ENCODE measurements around the gene OR2AE1. TPM values are rescaled to one million over a fixed set of nuclear protein-coding genes. Genes with fewer than 3 reads are reported as not detected.
A peak's percentile ranks its signal among the peaks of the same experiment; 100 is the strongest.

OR2AE1 gene

DNA sequence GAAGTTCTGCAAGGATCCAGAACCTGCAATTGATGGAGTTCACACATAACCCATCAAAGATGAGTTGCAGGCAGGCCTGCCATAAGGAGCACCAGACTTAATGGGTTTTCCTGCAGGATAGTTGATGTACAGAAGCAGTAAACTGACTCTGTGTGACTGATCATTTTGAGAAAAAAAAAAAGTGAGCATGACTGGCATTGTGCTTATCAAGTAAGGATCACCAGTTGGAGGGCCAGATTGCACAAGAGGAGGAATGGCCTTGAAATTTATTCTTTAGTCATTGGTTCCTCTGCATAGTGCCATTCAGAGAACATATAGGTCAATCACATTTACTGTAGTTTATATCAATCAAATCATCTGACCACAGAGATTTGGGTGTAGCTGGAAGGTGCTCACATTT is 45.2 kb downstream of the OR2AE1 start:
- Histone ChIP-seq H2AK5ac (ENCODE audit: low read length) (no peak overlapping the region), H3K79me2 (ENCODE audit: control insufficient read depth, insufficient read depth, low read length) (no peaks in the 10 kb centered on the region), H2BK5ac (ENCODE audit: low read length) (no peak overlapping the region), H3K4me3 (ENCODE audit: low read length) (no peak overlapping the region), H3K27me3 (ENCODE audit: insufficient read depth, low read length, poor library complexity) (no peaks in the 10 kb centered on the region), H3K4ac (ENCODE audit: low read depth, low read length) (no peak overlapping the region), H3K27ac (ENCODE audit: low read depth, low read length) (peak overlapping the region; percentile 8), H3K4me2 (ENCODE audit: low read length) (no peak overlapping the region), H3K18ac (ENCODE audit: low read length) (no peak overlapping the region), H3K4me1 (ENCODE audit: control insufficient read depth, low read depth, low read length) (peaks cover 10% of the 10 kb centered on the region), H2BK15ac (replicated peaks; ENCODE audit: low read depth) (no peak overlapping the region), H4K5ac (ENCODE audit: low read length) (no peak overlapping the region), H3K23ac (ENCODE audit: low read length) (no peak overlapping the region), H3K36me3 (ENCODE audit: control insufficient read depth, insufficient read depth, low read length) (no peaks in the 10 kb centered on the region), H4K8ac (ENCODE audit: low read depth, low read length) (no peak overlapping the region), H3K9ac (ENCODE audit: low read length) (no peak overlapping the region), H3K56ac (ENCODE audit: low read length) (no peak overlapping the region), H3K79me1 (ENCODE audit: low read length) (no peaks in the 10 kb centered on the region), H2BK120ac (ENCODE audit: low read depth, low read length) (no peak overlapping the region)
- no peak for DNase-seq

DNA sequence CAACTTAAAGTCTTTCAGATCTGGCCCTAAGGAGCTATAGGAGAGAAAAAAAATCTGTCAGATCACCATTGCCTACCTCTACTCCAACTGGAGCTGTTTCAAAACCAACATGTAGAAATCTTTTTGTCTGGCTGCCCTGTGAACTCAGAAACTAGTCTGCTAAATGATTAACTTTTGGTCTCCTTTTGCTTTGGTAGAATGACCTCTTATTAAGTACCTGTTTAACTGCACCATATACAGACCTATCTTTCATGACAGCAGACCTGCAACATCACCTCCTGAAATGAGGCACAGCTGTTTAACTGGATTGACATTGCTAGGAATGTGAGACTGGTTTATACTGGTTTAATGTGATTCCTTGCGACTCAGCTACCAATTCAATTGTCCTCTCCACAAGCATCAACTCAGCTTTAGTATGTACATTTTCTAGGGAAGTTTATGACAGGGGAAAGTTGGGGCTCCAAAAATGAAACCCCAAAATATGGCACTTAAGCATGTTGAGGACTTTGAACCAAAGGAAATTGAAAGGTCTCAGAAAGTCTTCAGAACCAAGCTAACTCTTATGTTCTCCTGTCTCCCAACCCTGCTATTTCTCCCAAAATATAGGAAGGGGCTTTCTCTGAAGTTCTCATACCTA is 47.2 kb downstream of the OR2AE1 start:
- Histone ChIP-seq H3K18ac (ENCODE audit: low read length) (no peak overlapping the region), H2BK15ac (replicated peaks; ENCODE audit: low read depth) (peak overlapping the region; percentile 12), H4K8ac (ENCODE audit: low read depth, low read length) (no peak overlapping the region), H2BK120ac (ENCODE audit: low read depth, low read length) (peak overlapping the region; percentile 98), H3K27ac (ENCODE audit: low read depth, low read length) (peak overlapping the region; percentile 79), H3K79me1 (ENCODE audit: low read length) (no peaks in the 10 kb centered on the region), H3K4ac (ENCODE audit: low read depth, low read length) (no peak overlapping the region), H3K27me3 (ENCODE audit: insufficient read depth, low read length, poor library complexity) (no peaks in the 10 kb centered on the region), H3K56ac (ENCODE audit: low read length) (peak overlapping the region; percentile 70), H3K23ac (ENCODE audit: low read length) (no peak overlapping the region), H2AK5ac (ENCODE audit: low read length) (no peak overlapping the region), H4K5ac (ENCODE audit: low read length) (no peak overlapping the region), H3K4me2 (ENCODE audit: low read length) (no peak overlapping the region), H3K36me3 (ENCODE audit: control insufficient read depth, insufficient read depth, low read length) (no peaks in the 10 kb centered on the region), H3K9ac (ENCODE audit: low read length) (no peak overlapping the region), H2BK5ac (ENCODE audit: low read length) (peak overlapping the region; percentile 64), H3K4me3 (ENCODE audit: low read length) (no peak overlapping the region), H3K79me2 (ENCODE audit: control insufficient read depth, insufficient read depth, low read length) (no peaks in the 10 kb centered on the region), H3K4me1 (ENCODE audit: control insufficient read depth, low read depth, low read length) (peaks cover 10% of the 10 kb centered on the region)
- no peak for DNase-seq
- whole genome bisulfite sequencing (ENCODE audit: extremely low coverage, insufficient coverage, low lambda C conversion rate) = no CpG with 5 or more reads among the region's 1 CpG

- no peaks in the 10 kb centered on the region for H3K79me1 ChIP-seq (ENCODE audit: low read length)
- no peak overlapping the region for H3K4me2 ChIP-seq (ENCODE audit: low read length)
- no peak overlapping the region for H4K8ac ChIP-seq (ENCODE audit: low read depth, low read length)
- peak overlapping the region; percentile 98 for H2BK120ac ChIP-seq (ENCODE audit: low read depth, low read length)
- no peaks in the 10 kb centered on the region for H3K36me3 ChIP-seq (ENCODE audit: control insufficient read depth, insufficient read depth, low read length)
- peak overlapping the region; percentile 60 for H3K18ac ChIP-seq (ENCODE audit: low read length)
- H3K4ac ChIP-seq (ENCODE audit: low read depth, low read length) = no peak overlapping the region
- peak overlapping the region; percentile 79 for H3K27ac ChIP-seq (ENCODE audit: low read depth, low read length)
- peak overlapping the region; percentile 12 for H2BK15ac ChIP-seq (replicated peaks; ENCODE audit: low read depth)
- H2BK5ac ChIP-seq (ENCODE audit: low read length) = peak overlapping the region; percentile 21
- H3K56ac ChIP-seq (ENCODE audit: low read length) = no peak overlapping the region
- H3K9ac ChIP-seq (ENCODE audit: low read length) = no peak overlapping the region
- peaks cover 10% of the 10 kb centered on the region for H3K4me1 ChIP-seq (ENCODE audit: control insufficient read depth, low read depth, low read length)
- H3K4me3 ChIP-seq (ENCODE audit: low read length) = no peak overlapping the region
- no peak overlapping the region for H4K5ac ChIP-seq (ENCODE audit: low read length)
- H3K27me3 ChIP-seq (ENCODE audit: insufficient read depth, low read length, poor library complexity) = no peaks in the 10 kb centered on the region
- H3K79me2 ChIP-seq (ENCODE audit: control insufficient read depth, insufficient read depth, low read length) = no peaks in the 10 kb centered on the region
- DNase-seq = peak; percentile 71
- H2AK5ac ChIP-seq (ENCODE audit: low read length) = no peak overlapping the region
- no peak overlapping the region for H3K23ac ChIP-seq (ENCODE audit: low read length)
These were observed 48.0 kb downstream of the OR2AE1 start for GRCh38 chr7:99828811-99829210.

DNA sequence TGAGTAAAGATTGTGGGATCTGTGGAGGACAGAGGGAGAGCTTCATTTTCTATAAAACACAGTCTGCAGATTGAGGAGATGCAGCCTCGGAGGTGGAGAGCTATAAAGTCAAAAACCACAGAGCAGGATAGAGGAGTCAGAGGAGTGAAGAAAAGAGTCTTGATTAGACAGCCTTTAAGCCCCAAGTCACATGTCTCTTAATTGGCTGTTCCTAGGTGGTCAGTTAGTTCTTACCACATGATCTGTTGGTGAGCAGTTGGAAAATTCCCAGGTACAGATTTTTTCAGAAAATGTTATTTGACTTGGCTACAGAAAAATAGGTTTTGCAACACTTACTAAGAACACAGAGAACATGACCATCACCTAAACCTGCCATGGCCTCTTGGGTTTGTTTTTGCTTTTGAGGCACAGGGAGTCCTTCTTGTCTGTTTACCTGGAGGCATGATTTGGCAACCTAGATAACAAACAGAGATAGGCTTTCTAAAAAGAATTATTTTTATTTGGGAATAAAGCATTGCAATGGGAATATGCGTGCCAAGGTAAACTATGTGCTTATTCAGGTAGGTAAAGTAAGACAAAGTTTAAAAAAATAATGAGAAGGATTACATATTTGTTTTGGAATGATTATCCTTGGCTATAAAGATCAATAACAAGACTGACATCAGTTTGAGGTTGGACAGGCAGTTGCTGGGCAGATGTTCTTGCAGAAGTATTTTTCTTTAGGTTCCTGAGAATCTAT is 49.6 kb downstream of the OR2AE1 start:
- no peak overlapping the region for H3K23ac ChIP-seq (ENCODE audit: low read length)
- peak overlapping the region; percentile 7 for H3K4ac ChIP-seq (ENCODE audit: low read depth, low read length)
- WGBS (ENCODE audit: extremely low coverage, insufficient coverage, low lambda C conversion rate) = no CpG with 5 or more reads among the region's 2 CpGs
- no peak overlapping the region for H2BK15ac ChIP-seq (replicated peaks; ENCODE audit: low read depth)
- peak overlapping the region; percentile 51 for H3K18ac ChIP-seq (ENCODE audit: low read length)
- H3K36me3 ChIP-seq (ENCODE audit: control insufficient read depth, insufficient read depth, low read length) = no peaks in the 10 kb centered on the region
- H3K79me1 ChIP-seq (ENCODE audit: low read length) = no peaks in the 10 kb centered on the region
- H3K27me3 ChIP-seq (ENCODE audit: insufficient read depth, low read length, poor library complexity) = no peaks in the 10 kb centered on the region
- no peak overlapping the region for H3K56ac ChIP-seq (ENCODE audit: low read length)
- no peaks in the 10 kb centered on the region for H3K79me2 ChIP-seq (ENCODE audit: control insufficient read depth, insufficient read depth, low read length)
- no peak for DNase-seq
- no peak overlapping the region for H2BK120ac ChIP-seq (ENCODE audit: low read depth, low read length)
- no peak overlapping the region for H3K9ac ChIP-seq (ENCODE audit: low read length)
- no peak overlapping the region for H2AK5ac ChIP-seq (ENCODE audit: low read length)
- no peak overlapping the region for H4K5ac ChIP-seq (ENCODE audit: low read length)
- H4K8ac ChIP-seq (ENCODE audit: low read depth, low read length) = no peak overlapping the region
- no peak overlapping the region for H3K27ac ChIP-seq (ENCODE audit: low read depth, low read length)
- H3K4me1 ChIP-seq (ENCODE audit: control insufficient read depth, low read depth, low read length) = peaks cover 10% of the 10 kb centered on the region
- H3K4me3 ChIP-seq (ENCODE audit: low read length) = no peak overlapping the region
- H2BK5ac ChIP-seq (ENCODE audit: low read length) = no peak overlapping the region
- H3K4me2 ChIP-seq (ENCODE audit: low read length) = no peak overlapping the region

Small RNA genes lying within 50 kb of the gene (small RNA-seq; reads per million reads assigned to genes)
- gene AC011904.1 (ENCODE audit: insufficient read depth) = not detected
- gene CYP3A52P (ENCODE audit: insufficient read depth) = not detected
